HepG2 (cell line): ENCODE data around the gene CCDC121. TPM values are rescaled to one million over a fixed set of nuclear protein-coding genes. Genes with fewer than 3 reads are reported as not detected.
"Not testable (repeated sequence)": the region's sequence is repeated elsewhere in the genome, so short reads cannot be mapped to it uniquely, and the experiment has no call there.

Experiments used
- ATAC-seq: fragments of 200-7000 bp; cut with Tn5 transposase; 3 replicates; pipeline ENCODE4 v1.9.1; 2020; ENCODE audit warnings: mild to moderate bottlenecking, moderate library complexity
- BruUV-seq: library from RNA; stranded (reverse); fragments of 400-500 nt; replicated peaks from 2 replicates; lab custom pipeline; 2021; lab: Mats Ljungman, UMichigan
- CTCF ChIA-PET: fragments of 300-600 bp; formaldehyde crosslinking; extraction: SDS; loops from one replicate; lab custom pipeline; 2021; ENCODE audit warnings: low total read pairs, inconsistent platforms, low intra/inter-chr PET ratio; lab: Yijun Ruan, JAX
- POLR2A ChIA-PET: fragments of 350-600 bp; sonication (Branson Sonifier 250); formaldehyde crosslinking; loops from one replicate; lab custom pipeline; 2020; ENCODE audit warnings: antibody characterized with exemption, inconsistent platforms; lab: Yijun Ruan, JAX
- DNase-seq: peaks from one replicate; pipeline ENCODE4 v3.0.0-alpha.2; 2015; ENCODE audit warnings: low spot score
- FAIRE-seq: peaks from 3 replicates; lab custom pipeline; 2011; peaks lifted over from hg19 to GRCh38; lab: Jason Lieb, UNC
- H2AFZ ChIP-seq: one replicate; pipeline ENCODE4 v1.6.1; 2011; ENCODE audit warnings: low read length, inconsistent platforms
- H3K27ac ChIP-seq: fragments of 300-600 bp; 3 replicates; pipeline ENCODE4 v1.8.0; 2011; ENCODE audit warnings: mixed run types, mild to moderate bottlenecking, mixed read lengths, low read length, inconsistent platforms; ENCODE audit not compliant: insufficient read depth; ENCODE audit errors: extremely low read length
- H3K27me3 ChIP-seq, 2 experiments: fragments of 200-600 bp in 1 of 2; 2 replicates in 1 of 2; 3 replicates in 1 of 2; pipeline versions ENCODE4 v1.6.0 to v1.8.0; 2011; ENCODE audit warnings: low read length in 2 of 2, mild to moderate bottlenecking in 2 of 2, moderate library complexity in 2 of 2, inconsistent platforms in 1 of 2; ENCODE audit not compliant: insufficient read depth in 2 of 2, control insufficient read depth in 1 of 2
- H3K36me3 ChIP-seq, 2 experiments: fragments of 200-600 bp in 1 of 2; replicated peaks in 1 of 2; 2 replicates in 1 of 2; 3 replicates in 1 of 2; pipeline versions ENCODE4 v1.5.1 to v1.8.0; 2011; ENCODE audit warnings: low read length in 2 of 2, inconsistent platforms in 1 of 2; ENCODE audit not compliant: insufficient read depth in 2 of 2, control insufficient read depth in 1 of 2
- H3K4me1 ChIP-seq: 2 replicates; pipeline ENCODE4 v1.5.1; 2012; ENCODE audit warnings: low read length, inconsistent platforms; ENCODE audit not compliant: insufficient read depth
- H3K4me2 ChIP-seq: 2 replicates; pipeline ENCODE4 v1.6.0; 2011; ENCODE audit warnings: low read depth, low read length, inconsistent platforms
- H3K4me3 ChIP-seq, 3 experiments: fragments of 200-600 bp in 1 of 3; sonication (generic), shearing (Covaris generic) in 1 of 3; replicated peaks in 1 of 3; 2 replicates each; pipeline ENCODE4 v1.5.1; 2011 to 2016; ENCODE audit warnings: low read length in 3 of 3, inconsistent platforms in 2 of 3, low read depth in 2 of 3, mild to moderate bottlenecking in 2 of 3, control low read depth in 1 of 3, mixed read lengths in 1 of 3; ENCODE audit not compliant: insufficient read depth in 1 of 3
- H3K79me2 ChIP-seq: one replicate; pipeline ENCODE4 v1.6.1; 2011; ENCODE audit warnings: low read length, inconsistent platforms; ENCODE audit not compliant: insufficient read depth
- H3K9ac ChIP-seq: 2 replicates; pipeline ENCODE4 v1.6.0; 2011; ENCODE audit warnings: mild to moderate bottlenecking, low read depth, low read length, inconsistent platforms; ENCODE audit not compliant: insufficient read depth
- H3K9me3 ChIP-seq: 2 replicates; pipeline ENCODE4 v1.5.1; 2012; ENCODE audit warnings: mild to moderate bottlenecking, low read length
- H4K20me1 ChIP-seq: 2 replicates; pipeline ENCODE4 v1.6.0; 2011; ENCODE audit warnings: inconsistent platforms, mild to moderate bottlenecking, low read length, moderate library complexity; ENCODE audit not compliant: insufficient read depth
- AGO2 ChIP-seq: fragments of 200-400 bp; formaldehyde crosslinking; optimal IDR thresholded peaks from 2 replicates; pipeline ENCODE3; 2017; ENCODE audit warnings: mild to moderate bottlenecking, low read depth, low read length, moderate library complexity
- ZNF160 ChIP-seq: sonication (generic); formaldehyde crosslinking; IDR thresholded peaks from 2 replicates; pipeline ENCODE4 v1.8.0; 2022; ENCODE audit warnings: mild to moderate bottlenecking, inconsistent platforms, missing genetic modification reagents
- ZNF280B ChIP-seq: sonication (generic); formaldehyde crosslinking; IDR thresholded peaks from 2 replicates; pipeline ENCODE4 v1.5.0; 2020; ENCODE audit warnings: missing genetic modification reagents, mild to moderate bottlenecking, borderline replicate concordance
- ZNF280D ChIP-seq: sonication (generic); formaldehyde crosslinking; IDR thresholded peaks from 2 replicates; pipeline ENCODE4 v1.5.1; 2020; ENCODE audit warnings: mild to moderate bottlenecking, missing genetic modification reagents
- WGBS: methylation state at CpG from one replicate; pipeline ENCODE4 v1.1.6; 2017; ENCODE audit warnings: low lambda C conversion rate; 5-methylcytosine and 5-hydroxymethylcytosine counted together
- in situ Hi-C: cut with HindIII; loops from 2 replicates; pipeline ENCODE4 v1.10.0; 2017; ENCODE audit warnings: low pct_unique_long_range_greater_than_20kb; ENCODE audit not compliant: extremely low pct_ligation_motif_present
- intact Hi-C: fragments of 100-400 bp; cut with micrococcal nuclease; formaldehyde crosslinking; loops from one replicate; pipeline ENCODE4 v1.10.0; 2022; ENCODE audit not compliant: unreplicated experiment
- polyA plus RNA-seq, 8 experiments: library from polyadenylated mRNA; depleted of rRNA in 3 of 8; stranded (reverse) in 7 of 8; unstranded in 1 of 8; fragments of >200 nt; fragmentation: Illumina TruSeq in 4 of 8; extraction: Trizol in 4 of 8; gene quantifications; 2 replicates each; pipeline versions ENCODE4 v1.2.1 to v1.2.3, GENCODE V29; 2011 to 2016; ENCODE audit warnings: low read depth in 4 of 8, missing spikeins in 1 of 8, mixed read lengths in 1 of 8; ENCODE audit not compliant: insufficient read depth in 1 of 8
- total RNA-seq, 5 experiments: library from RNA; depleted of rRNA; stranded (reverse); fragments of >200 nt; fragmentation: Illumina TruSeq; extraction: Trizol; gene quantifications; 2 replicates each; pipeline ENCODE4 v1.2.3, GENCODE V29; 2016; ENCODE audit warnings: low read depth in 1 of 5

CCDC121 gene
- total and polyA plus RNA-seq, 2 of the 13 experiments (the other 11 are each of a cell fraction or from before 2014, with no cell fraction given), result 1.9 to 3.0 TPM

- 95% methylated on average over 9 of the region's 9 CpGs for WGBS
- POLR2A ChIA-PET, BruUV-seq, H3K4me3 ChIP-seq, H3K9ac ChIP-seq, H2AFZ ChIP-seq, DNase-seq, ATAC-seq, H3K9me3 ChIP-seq, in situ Hi-C loops, H3K27ac ChIP-seq, intact Hi-C loops, H3K27me3 ChIP-seq, CTCF ChIA-PET: not testable (repeated sequence)
- peaks cover 3 to 22% of the 10 kb centered on the region in 2 experiments; a peak in 3 of 5 replicates for H3K36me3 ChIP-seq
- H4K20me1 ChIP-seq, result peaks cover 23% of the 10 kb centered on the region
- H3K4me1 ChIP-seq, result peaks cover 23% of the 10 kb centered on the region
- peak; percentile 99 for TF ChIP-seq ZNF160 (CRISPR knock-in tag)
- TF ChIP-seq, all 625 proteins: peak for 1; not testable (repeated sequence) for 624
- peaks cover 85% of the 10 kb centered on the region for H3K79me2 ChIP-seq
- FAIRE-seq, H3K4me2 ChIP-seq: not testable (repeated sequence)
These were observed 33.4 kb downstream of the CCDC121 start for GRCh38 chr2:27595412-27595811.

- H3K9me3 ChIP-seq, H3K27ac ChIP-seq, H3K27me3 ChIP-seq, H3K9ac ChIP-seq, FAIRE-seq, H3K4me3 ChIP-seq, ATAC-seq, H2AFZ ChIP-seq, in situ Hi-C loops, DNase-seq, CTCF ChIA-PET, H3K4me2 ChIP-seq, BruUV-seq, intact Hi-C loops, H3K36me3 ChIP-seq: not testable (repeated sequence)
- POLR2A ChIA-PET, result interaction anchor here (0.7 to 1.4 kb wide), 2 partner anchors 11 to 12 kb away, joined by 3 to 4 read pairs; partner anchors contain the start of gene ZNF512
- H4K20me1 ChIP-seq, result peaks cover 26% of the 10 kb centered on the region
- peaks cover 33% of the 10 kb centered on the region for H3K4me1 ChIP-seq
- WGBS, result 97% methylated on average over 39 of the region's 45 CpGs
- peak; percentile 52; the same call in 1 of the 2 replicates for TF ChIP-seq ZNF280B (CRISPR knock-in tag)
- TF ChIP-seq AGO2, result peak; percentile 25
- TF ChIP-seq ZNF280D (CRISPR knock-in tag), result 0 out of 2 replicates have a peak, but pooled peaks have one; percentile 21
- H3K79me2 ChIP-seq, result peaks cover 88% of the 10 kb centered on the region
These were observed 34.6 kb downstream of the CCDC121 start for GRCh38 chr2:27594020-27594703.
